Femur (tissue), 1 donor: ENCODE data around the gene ZFYVE21.

ENCODE experiments used
- DNase-seq: peaks from one replicate; pipeline ENCODE4 v3.0.0-alpha.2; 2017

ZFYVE21 gene

GRCh38 chr14:103706551-103707328 lies 8.9 kb upstream of the ZFYVE21 start:
- no peak for DNase-seq

GRCh38 chr14:103707329-103708263 lies 8.0 kb upstream of the ZFYVE21 start:
- no peak for DNase-seq

GRCh38 chr14:103708750-103709187 lies 6.8 kb upstream of the ZFYVE21 start:
- no peak for DNase-seq

GRCh38 chr14:103709814-103710213 lies 5.8 kb upstream of the ZFYVE21 start:
- DNase-seq, result no peak

GRCh38 chr14:103710771-103711377 lies 4.7 kb upstream of the ZFYVE21 start:
- DNase-seq, result no peak

GRCh38 chr14:103711516-103712431 lies 3.8 kb upstream of the ZFYVE21 start:
- no peak for DNase-seq

- DNase-seq, result no peak
Observed at GRCh38 chr14:103712633-103713247, 2.9 kb upstream of the ZFYVE21 start.

- DNase-seq, result no peak
Observed at GRCh38 chr14:103713304-103714062, 2.1 kb upstream of the ZFYVE21 start.

- DNase-seq, result no peak
Observed at GRCh38 chr14:103714063-103714724, 1.4 kb upstream of the ZFYVE21 start.

- no peak for DNase-seq
Observed at GRCh38 chr14:103716091-103716801, 636 bp downstream of the ZFYVE21 start.

GRCh38 chr14:103716899-103717411 lies 1.3 kb downstream of the ZFYVE21 start:
- no peak for DNase-seq

- DNase-seq, result peak; percentile 59
Observed at GRCh38 chr14:103718572-103718971, 3.0 kb downstream of the ZFYVE21 start.

GRCh38 chr14:103719751-103720150 lies 4.1 kb downstream of the ZFYVE21 start:
- DNase-seq, result no peak

GRCh38 chr14:103721334-103722120 lies 5.9 kb downstream of the ZFYVE21 start:
- no peak for DNase-seq

GRCh38 chr14:103723748-103724081 lies 8.1 kb downstream of the ZFYVE21 start:
- no peak for DNase-seq

GRCh38 chr14:103724116-103724515 lies 8.5 kb downstream of the ZFYVE21 start:
- peak; percentile 85 for DNase-seq

GRCh38 chr14:103725001-103725682 lies 9.5 kb downstream of the ZFYVE21 start:
- no peak for DNase-seq

GRCh38 chr14:103725739-103726395 lies 10.3 kb downstream of the ZFYVE21 start:
- no peak for DNase-seq
